GM23338 (cell line): ENCODE data around the gene C4orf54. TPM values are rescaled to one million over a fixed set of nuclear protein-coding genes. Genes with fewer than 3 reads are reported as not detected.

ENCODE experiments used
- polyA plus RNA-seq: library from polyadenylated mRNA; unstranded; fragments of >200 nt; fragmentation: Nextera tagmentation; extraction: Ambion mirVana; gene quantifications from 2 replicates; pipeline ENCODE4 v1.2.1, GENCODE V29; 2016
- total RNA-seq: library from RNA; depleted of rRNA; stranded (reverse); fragments of >200 nt; shearing (Covaris generic); gene quantifications from 2 replicates; pipeline ENCODE4 v1.2.3, GENCODE V29; 2014; rRNA removed

The C4orf54 gene
- total and polyA plus RNA-seq, 2 experiments from 2014 or later = 0.03 TPM; not detected in 1

Other genes starting within 250 kb of the C4orf54 start
- not detected in 2 replicates for gene ADH7, start 222.5 kb downstream of the C4orf54 start, total RNA-seq
- not detected in 2 replicates for gene ADH7, start 222.5 kb downstream of the C4orf54 start, polyA plus RNA-seq
- gene C4orf17, start 146.8 kb downstream of the C4orf54 start, total RNA-seq = not detected in 2 replicates
- not detected in 2 replicates for gene C4orf17, start 146.8 kb downstream of the C4orf54 start, polyA plus RNA-seq
- gene TRMT10A, start 93.8 kb downstream of the C4orf54 start, total RNA-seq = 4.5 and 4.7 TPM in 2 replicates
- gene TRMT10A, start 93.8 kb downstream of the C4orf54 start, polyA plus RNA-seq = 5.3 and 5.4 TPM in 2 replicates
- 0.14 TPM in 1 of 2 replicates, not detected in the other for gene MTTP, start 83.0 kb downstream of the C4orf54 start, total RNA-seq
- 0.08 and 0.50 TPM in 2 replicates for gene MTTP, start 83.0 kb downstream of the C4orf54 start, polyA plus RNA-seq
- gene DAPP1, start 159.0 kb upstream of the C4orf54 start, total RNA-seq = not detected in 2 replicates
- gene DAPP1, start 159.0 kb upstream of the C4orf54 start, polyA plus RNA-seq = not detected in 2 replicates
- 36.7 and 40.8 TPM in 2 replicates for gene LAMTOR3, start 236.6 kb upstream of the C4orf54 start, total RNA-seq
- 60.7 and 64.5 TPM in 2 replicates for gene LAMTOR3, start 236.6 kb upstream of the C4orf54 start, polyA plus RNA-seq